ENCODE results near the gene PHRF1. TPM values are rescaled to one million over a fixed set of nuclear protein-coding genes. Genes with fewer than 3 reads are reported as not detected.

The PHRF1 gene
- total and polyA plus RNA-seq, 2 of the 4 experiments (the other 2 are of a cell fraction), result 10.9 to 17.5 TPM

GRCh38 chr11:630871-631270, 54.6 kb downstream of the PHRF1 start:
- no peak overlapping the region for H3K9ac ChIP-seq (ENCODE audit: low read depth, low read length)
- no peak overlapping the region for H2BK20ac ChIP-seq (ENCODE audit: low read depth, low read length)
- no peak overlapping the region for H3K23ac ChIP-seq (ENCODE audit: low read depth, low read length)
- no peak for DNase-seq
- peaks cover 13% of the 10 kb centered on the region for H4K20me1 ChIP-seq (ENCODE audit: insufficient read depth, low read length)
- POLR2A ChIA-PET (ENCODE audit: unreplicated experiment), result no interaction called here
- H3K36me3 ChIP-seq (ENCODE audit: control insufficient read depth, insufficient read depth, low read length), result no peaks in the 10 kb centered on the region; the same call in none of the 2 replicates
- dilution Hi-C loops (cut with HindIII; ENCODE audit: low sequenced_read_pairs, unreplicated experiment) (no loop called here), in situ Hi-C loops (cut with MboI; ENCODE audit: low sequenced_read_pairs) (no loop called here), intact Hi-C loops (cut with micrococcal nuclease) (no loop called here)
- no peak overlapping the region for H4K5ac ChIP-seq (ENCODE audit: low read depth, low read length)
- no peak overlapping the region for H3K18ac ChIP-seq (ENCODE audit: low read depth, low read length)
- H3K4me1 ChIP-seq (ENCODE audit: control insufficient read depth, insufficient read depth, low read length), result peaks cover 4% of the 10 kb centered on the region; the same call in 1 of the 2 replicates
- CTCF ChIA-PET, result no interaction called here
- H2AK5ac ChIP-seq (ENCODE audit: low read depth, low read length), result no peak overlapping the region
- no peak overlapping the region for H4K8ac ChIP-seq (ENCODE audit: low read depth in 2 of 2, low read length in 2 of 2)
- no peaks in the 10 kb centered on the region for H3K79me1 ChIP-seq (ENCODE audit: low read depth in 1 of 2, low read length in 2 of 2)
- H3K4me3 ChIP-seq (ENCODE audit: insufficient read depth, low read depth, low read length), result no peak overlapping the region
- peaks cover 5% of the 10 kb centered on the region; the same call in 1 of the 2 replicates for H3K9me1 ChIP-seq (ENCODE audit: insufficient read depth, low read length)
- no peak overlapping the region for H3K14ac ChIP-seq (replicated peaks; ENCODE audit: low read depth, low read length)
- TF ChIP-seq SMC3 (IDR thresholded peaks at IDR 0.05; ENCODE audit: low read depth, low read length), result no peak
- no peak overlapping the region for H3K4me2 ChIP-seq (ENCODE audit: low read depth, low read length)
- no TSS peak for BruUV-seq (replicated peaks)
- no peak overlapping the region for H2AFZ ChIP-seq (replicated peaks; ENCODE audit: low read length, poor library complexity)
- no peak overlapping the region for H2BK5ac ChIP-seq (ENCODE audit: low read depth, low read length, poor library complexity, severe bottlenecking)
- H3K4ac ChIP-seq (ENCODE audit: low read depth, low read length), result no peak overlapping the region
- no peak for ATAC-seq (ENCODE audit: low read depth)
- no peak overlapping the region for H3K56ac ChIP-seq (ENCODE audit: extremely low read depth, insufficient read depth, low read length)
- no peak overlapping the region for H3K27ac ChIP-seq (ENCODE audit: insufficient read depth, low read length)
- H3K9me3 ChIP-seq (ENCODE audit: control insufficient read depth, insufficient read depth, low read length), result no peaks in the 10 kb centered on the region
- H4K91ac ChIP-seq (ENCODE audit: insufficient read depth, low read depth, low read length), result no peak overlapping the region
- H3K27me3 ChIP-seq (ENCODE audit: control insufficient read depth, insufficient read depth, low read length), result peaks cover 2% of the 10 kb centered on the region; the same call in 1 of the 2 replicates
- no peak overlapping the region for H2AK9ac ChIP-seq (replicated peaks; ENCODE audit: low read depth, low read length, poor library complexity)
- H2BK15ac ChIP-seq (ENCODE audit: low read depth, low read length), result no peak overlapping the region
- 100% methylated on average over 1 of the region's 5 CpGs; no CpG with 5 or more reads in 1 of the 2 experiments for WGBS, 2 experiments (ENCODE audit: extremely low coverage in 2 of 2, insufficient read length in 1 of 2)
- no peak overlapping the region for H2BK120ac ChIP-seq (ENCODE audit: low read depth, low read length)

Data from IMR-90 (cell line).